Measurements from ENCODE around the gene EXOC3. TPM values are rescaled to one million over a fixed set of nuclear protein-coding genes. Genes with fewer than 3 reads are reported as not detected.
A peak's percentile ranks its signal among the peaks of the same experiment; 100 is the strongest.

EXOC3 gene
- total RNA-seq, 1 experiment from 2014 or later, result 52.4 TPM

DNA sequence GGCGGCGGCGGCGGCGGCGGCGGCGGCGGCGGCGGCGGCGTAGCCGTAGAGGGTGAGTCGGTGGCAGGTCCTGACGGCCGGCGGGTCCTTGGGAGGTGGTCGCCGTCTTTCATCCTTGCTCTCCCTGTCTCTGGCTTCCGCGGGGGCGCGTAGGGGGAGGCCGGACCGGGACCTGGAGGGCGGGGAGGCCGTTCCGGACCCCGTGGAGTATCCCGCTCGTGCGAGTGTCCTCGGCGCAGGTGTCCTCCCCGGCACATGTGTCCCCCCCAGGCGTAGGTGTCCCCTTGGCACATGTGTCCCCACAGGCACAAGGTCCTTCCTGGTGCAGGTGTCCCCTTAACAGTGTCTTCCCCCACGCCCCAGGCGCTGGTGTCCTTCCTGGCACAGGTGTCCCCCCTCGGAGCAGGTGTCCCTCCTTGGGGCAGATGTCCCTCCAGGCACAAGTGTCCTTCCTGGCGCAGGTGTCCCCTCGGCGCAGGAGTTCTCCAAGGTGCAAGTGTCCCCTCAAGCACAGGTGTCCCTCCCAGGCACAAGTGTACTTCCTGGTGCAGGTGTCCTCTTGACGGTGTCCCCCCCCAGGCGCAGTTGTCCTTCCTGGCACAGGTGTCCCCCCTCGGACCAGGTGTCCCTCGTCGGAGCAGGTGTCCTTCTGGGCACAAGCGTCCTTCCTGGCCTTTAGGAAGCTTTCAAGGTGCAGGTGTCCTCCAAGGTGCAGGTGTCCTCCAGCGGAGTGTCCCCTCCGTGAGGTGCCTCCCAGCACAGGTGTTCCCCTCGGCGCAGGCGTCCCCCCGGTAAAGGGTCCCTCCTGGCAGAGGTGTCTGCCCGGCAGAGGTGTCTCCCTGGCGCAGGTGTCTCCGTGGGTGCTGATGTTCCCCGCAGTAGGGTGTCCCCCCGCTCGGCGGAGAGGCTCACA, 519 bp downstream of the EXOC3 start:
- H3K27me3 ChIP-seq (ENCODE audit: insufficient read depth, low read length), result no peaks in the 10 kb centered on the region
- intact Hi-C loops (cut with micrococcal nuclease), result loop anchor here (10.0 kb wide), 2 partner anchors 461 to 721 kb away; no protein-coding TSS in a partner anchor
- no peak overlapping the region for H2AFZ ChIP-seq (ENCODE audit: low read depth, low read length, poor library complexity, severe bottlenecking)
- no peaks in the 10 kb centered on the region for H3K9me3 ChIP-seq (ENCODE audit: control insufficient read depth in 1 of 2, insufficient read depth in 1 of 2, low read depth in 1 of 2, low read length in 2 of 2)
- CTCF ChIA-PET, result interaction anchor here (1.5 kb wide), 1 partner anchor 29 kb away, joined by 4 read pairs; no protein-coding TSS in a partner anchor
- H3K9me2 ChIP-seq (ENCODE audit: insufficient read depth), result no peaks in the 10 kb centered on the region
- peak overlapping the region; percentile 99 for H3K4me2 ChIP-seq (ENCODE audit: low read length)
- BruUV-seq (replicated peaks), result no TSS peak
- peaks cover 40% of the 10 kb centered on the region for H3K79me2 ChIP-seq (ENCODE audit: insufficient read depth, low read length)
- peaks cover 11 to 13% of the 10 kb centered on the region in 2 experiments; a peak in 3 of 4 replicates for H3K36me3 ChIP-seq (ENCODE audit: control insufficient read depth in 1 of 2, insufficient read depth in 2 of 2, low read length in 2 of 2)
- RAD21 ChIA-PET (ENCODE audit: low non-redundant PET in 1 of 2, low total read pairs in 2 of 2, uncharacterized antibody in 2 of 2, unreplicated experiment in 2 of 2), result no interaction called here
- TF ChIP-seq SIN3A (IDR thresholded peaks at IDR 0.05; ENCODE audit: low read depth), result no peak
- no peak for TF ChIP-seq SRF (IDR thresholded peaks at IDR 0.05; ENCODE audit: low read depth)
- TF ChIP-seq, protein P1, sequence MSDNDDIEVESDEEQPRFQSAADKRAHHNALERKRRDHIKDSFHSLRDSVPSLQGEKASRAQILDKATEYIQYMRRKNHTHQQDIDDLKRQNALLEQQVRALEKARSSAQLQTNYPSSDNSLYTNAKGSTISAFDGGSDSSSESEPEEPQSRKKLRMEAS (IDR thresholded peaks at IDR 0.05), result no peak; the same call in 1 of the 2 replicates
- no peak for TF ChIP-seq ZFX (IDR thresholded peaks at IDR 0.05)
- TF ChIP-seq EZH2phosphoT487 (IDR thresholded peaks at IDR 0.05; ENCODE audit: borderline replicate concordance), result no peak
- TF ChIP-seq, protein P2, sequence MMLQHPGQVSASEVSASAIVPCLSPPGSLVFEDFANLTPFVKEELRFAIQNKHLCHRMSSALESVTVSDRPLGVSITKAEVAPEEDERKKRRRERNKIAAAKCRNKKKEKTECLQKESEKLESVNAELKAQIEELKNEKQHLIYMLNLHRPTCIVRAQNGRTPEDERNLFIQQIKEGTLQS (IDR thresholded peaks at IDR 0.05), result no peak
- TF ChIP-seq FOSL1 (IDR thresholded peaks at IDR 0.05; ENCODE audit: low read depth), result no peak
- TF ChIP-seq, protein P3, sequence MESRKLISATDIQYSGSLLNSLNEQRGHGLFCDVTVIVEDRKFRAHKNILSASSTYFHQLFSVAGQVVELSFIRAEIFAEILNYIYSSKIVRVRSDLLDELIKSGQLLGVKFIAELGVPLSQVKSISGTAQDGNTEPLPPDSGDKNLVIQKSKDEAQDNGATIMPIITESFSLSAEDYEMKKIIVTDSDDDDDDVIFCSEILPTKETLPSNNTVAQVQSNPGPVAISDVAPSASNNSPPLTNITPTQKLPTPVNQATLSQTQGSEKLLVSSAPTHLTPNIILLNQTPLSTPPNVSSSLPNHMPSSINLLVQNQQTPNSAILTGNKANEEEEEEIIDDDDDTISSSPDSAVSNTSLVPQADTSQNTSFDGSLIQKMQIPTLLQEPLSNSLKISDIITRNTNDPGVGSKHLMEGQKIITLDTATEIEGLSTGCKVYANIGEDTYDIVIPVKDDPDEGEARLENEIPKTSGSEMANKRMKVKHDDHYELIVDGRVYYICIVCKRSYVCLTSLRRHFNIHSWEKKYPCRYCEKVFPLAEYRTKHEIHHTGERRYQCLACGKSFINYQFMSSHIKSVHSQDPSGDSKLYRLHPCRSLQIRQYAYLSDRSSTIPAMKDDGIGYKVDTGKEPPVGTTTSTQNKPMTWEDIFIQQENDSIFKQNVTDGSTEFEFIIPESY (IDR thresholded peaks at IDR 0.05; ENCODE audit: extremely low read depth, insufficient replicate concordance, low read length), result no peak
- TF ChIP-seq, protein P4, sequence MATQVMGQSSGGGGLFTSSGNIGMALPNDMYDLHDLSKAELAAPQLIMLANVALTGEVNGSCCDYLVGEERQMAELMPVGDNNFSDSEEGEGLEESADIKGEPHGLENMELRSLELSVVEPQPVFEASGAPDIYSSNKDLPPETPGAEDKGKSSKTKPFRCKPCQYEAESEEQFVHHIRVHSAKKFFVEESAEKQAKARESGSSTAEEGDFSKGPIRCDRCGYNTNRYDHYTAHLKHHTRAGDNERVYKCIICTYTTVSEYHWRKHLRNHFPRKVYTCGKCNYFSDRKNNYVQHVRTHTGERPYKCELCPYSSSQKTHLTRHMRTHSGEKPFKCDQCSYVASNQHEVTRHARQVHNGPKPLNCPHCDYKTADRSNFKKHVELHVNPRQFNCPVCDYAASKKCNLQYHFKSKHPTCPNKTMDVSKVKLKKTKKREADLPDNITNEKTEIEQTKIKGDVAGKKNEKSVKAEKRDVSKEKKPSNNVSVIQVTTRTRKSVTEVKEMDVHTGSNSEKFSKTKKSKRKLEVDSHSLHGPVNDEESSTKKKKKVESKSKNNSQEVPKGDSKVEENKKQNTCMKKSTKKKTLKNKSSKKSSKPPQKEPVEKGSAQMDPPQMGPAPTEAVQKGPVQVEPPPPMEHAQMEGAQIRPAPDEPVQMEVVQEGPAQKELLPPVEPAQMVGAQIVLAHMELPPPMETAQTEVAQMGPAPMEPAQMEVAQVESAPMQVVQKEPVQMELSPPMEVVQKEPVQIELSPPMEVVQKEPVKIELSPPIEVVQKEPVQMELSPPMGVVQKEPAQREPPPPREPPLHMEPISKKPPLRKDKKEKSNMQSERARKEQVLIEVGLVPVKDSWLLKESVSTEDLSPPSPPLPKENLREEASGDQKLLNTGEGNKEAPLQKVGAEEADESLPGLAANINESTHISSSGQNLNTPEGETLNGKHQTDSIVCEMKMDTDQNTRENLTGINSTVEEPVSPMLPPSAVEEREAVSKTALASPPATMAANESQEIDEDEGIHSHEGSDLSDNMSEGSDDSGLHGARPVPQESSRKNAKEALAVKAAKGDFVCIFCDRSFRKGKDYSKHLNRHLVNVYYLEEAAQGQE (IDR thresholded peaks at IDR 0.05; ENCODE audit: low read depth), result no peak
- no peak for TF ChIP-seq POLR2A (IDR thresholded peaks at IDR 0.05; ENCODE audit: borderline replicate concordance, extremely low read depth, insufficient read depth, insufficient read length)
- TF ChIP-seq POLR2AphosphoS5 (IDR thresholded peaks at IDR 0.05; ENCODE audit: low read depth, low read length), result no peak
- no peak for TF ChIP-seq RAD21 (IDR thresholded peaks at IDR 0.05; ENCODE audit: low read depth)
- no peak for TF ChIP-seq ELF1 (IDR thresholded peaks at IDR 0.05; ENCODE audit: borderline replicate concordance, low read depth)
- TF ChIP-seq ZNF274 (IDR thresholded peaks at IDR 0.05; ENCODE audit: low read depth, low read length), result no peak
- TF ChIP-seq YY1 (IDR thresholded peaks at IDR 0.05; ENCODE audit: extremely low read depth, insufficient replicate concordance, low read depth, low read length), result no peak
- no peak for TF ChIP-seq EZH2 (IDR thresholded peaks at IDR 0.05)
- TF ChIP-seq SP1 (IDR thresholded peaks at IDR 0.05; ENCODE audit: low read depth), result no peak
- TF ChIP-seq EGR1 (IDR thresholded peaks at IDR 0.05; ENCODE audit: low read depth), result no peak
- TF ChIP-seq TCF7L2 (IDR thresholded peaks at IDR 0.05; ENCODE audit: borderline replicate concordance, extremely low read depth, insufficient read depth, insufficient read length), result no peak
- H4K20me1 ChIP-seq (ENCODE audit: insufficient read depth), result 0 out of 2 replicates have a peak, but pooled peaks cover 3% of the 10 kb centered on the region
- peaks cover 12 to 30% of the 10 kb centered on the region in 2 experiments for H3K4me1 ChIP-seq (ENCODE audit: control insufficient read depth in 1 of 2, insufficient read depth in 2 of 2, low read length in 2 of 2)
- peak overlapping the region; percentile 87 for H3K9ac ChIP-seq (ENCODE audit: low read length)
- ATAC-seq, result peak; percentile 56
- DNase-seq (ENCODE audit: low read depth, low spot score), result no peak
- POLR2A ChIA-PET, result no interaction called here
- H3K4me3 ChIP-seq (replicated peaks in 1 of 2; ENCODE audit: low read depth in 1 of 2, low read length in 2 of 2), result peak overlapping the region; percentile 98 to 99
- peak overlapping the region; percentile 86; the same call in 1 of the 2 replicates for H3K27ac ChIP-seq (ENCODE audit: low read depth, low read length)
